ENCODE measurements around the gene NDUFB3.

Gene NDUFB3

DNA sequence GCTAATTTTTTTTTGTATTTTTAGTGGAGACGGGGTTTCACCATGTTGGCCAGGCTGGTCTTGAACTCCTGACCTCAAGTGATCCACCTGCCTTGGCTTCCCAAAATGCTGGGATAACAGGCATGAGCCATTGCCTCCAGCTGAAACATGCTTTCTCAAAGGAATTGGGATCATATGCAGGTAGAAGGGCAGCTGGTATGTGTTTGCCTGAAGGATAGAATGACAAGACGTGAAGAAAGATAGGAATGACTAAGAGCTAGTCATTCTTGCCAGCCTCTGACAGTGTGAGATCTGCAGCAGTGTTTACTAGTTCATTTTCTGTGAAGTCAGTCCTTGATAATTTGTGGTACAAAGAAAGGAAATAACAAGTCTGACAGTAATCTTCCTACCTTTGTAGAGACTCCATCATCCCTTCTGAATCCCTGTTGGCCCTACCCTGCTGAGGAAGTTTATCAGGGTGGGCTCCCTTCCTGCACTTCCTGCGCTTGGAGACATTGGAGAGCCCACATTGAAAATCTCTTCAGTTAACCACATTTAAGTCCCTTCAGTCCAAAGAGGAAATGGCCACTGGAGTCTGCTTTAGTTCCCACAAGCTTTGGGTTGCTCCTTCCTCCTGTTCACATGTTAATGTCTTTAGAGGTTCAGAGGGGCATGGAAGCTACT is 58.9 kb downstream of the NDUFB3 start:
- no peak for DNase-seq

- DNase-seq = no peak
Observed at GRCh38 chr2:201132518-201132917, 60.7 kb downstream of the NDUFB3 start.

Measured in cerebellar nuclear complex (tissue), 1 donor.